GM21515 (cell line): Measurements from ENCODE around the gene DSC3.

ENCODE experiments used
- ATAC-seq: cut with Tn5 transposase; IDR thresholded peaks from one replicate; pipeline ENCODE4 v1.9.1; 2021; ENCODE audit not compliant: unreplicated experiment

Gene DSC3

DNA sequence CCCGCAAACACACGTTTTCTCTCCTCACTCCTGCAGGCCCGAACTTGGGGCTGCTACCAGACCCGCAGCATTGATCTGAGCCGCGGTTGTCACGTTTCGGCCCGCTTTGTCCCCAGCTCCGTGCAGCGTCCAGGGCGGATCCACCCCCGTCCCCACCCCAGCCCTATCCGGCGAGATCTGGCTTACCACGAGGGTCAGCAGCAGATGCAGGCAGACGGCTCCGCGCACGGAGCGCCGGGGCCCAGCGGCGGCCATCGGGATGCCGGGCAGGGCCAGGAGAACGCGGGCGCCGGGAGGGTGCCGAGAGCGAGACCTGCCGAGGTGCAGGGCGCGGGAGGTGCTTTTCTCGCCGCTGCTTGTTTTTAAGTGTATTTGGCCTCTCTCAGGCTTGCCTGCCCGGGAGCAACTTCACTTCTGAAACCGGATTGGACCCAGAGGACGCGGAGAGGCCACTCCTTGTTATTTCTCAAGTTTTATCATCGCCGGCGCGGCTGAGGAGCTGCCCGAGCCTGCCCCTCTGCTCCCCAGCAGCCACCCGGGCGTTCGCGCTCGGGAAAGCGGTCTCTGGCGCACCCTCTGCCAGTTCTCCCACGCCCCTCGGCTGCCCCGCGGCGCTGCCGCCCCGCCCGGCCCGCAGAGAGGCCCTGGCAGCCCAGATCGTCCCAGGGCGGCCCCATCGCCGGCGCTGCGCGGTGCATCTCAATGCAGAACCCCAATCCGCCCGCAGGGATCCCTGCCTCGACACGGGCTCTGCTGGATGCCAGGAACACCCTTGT is at the start of gene DSC3:
Gene DSC3 (minus strand): TSS at position 337 of the 776 bp plus-strand sequence. CDS start 82 bp downstream, at position 255.
- no peak for ATAC-seq

DNA sequence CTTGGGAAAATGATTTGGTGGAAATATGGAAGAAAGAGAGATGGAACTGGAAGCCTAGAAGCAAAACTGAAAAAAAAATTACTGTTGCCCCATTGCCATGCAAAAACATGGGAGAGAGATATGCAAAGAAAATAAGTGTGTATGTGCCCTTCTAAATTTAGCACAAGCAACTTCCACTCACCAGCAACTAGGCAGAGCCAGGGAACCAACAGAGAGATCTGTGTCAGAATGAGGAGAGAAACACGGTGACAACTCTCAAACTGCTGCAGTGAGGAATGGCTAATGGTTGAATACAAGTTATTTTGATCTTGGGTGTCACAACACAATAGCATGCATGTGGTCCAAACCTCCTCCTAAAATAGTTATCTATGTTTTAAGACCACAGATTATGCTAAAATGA is 48.8 kb upstream of the DSC3 start:
- no peak for ATAC-seq

DNA sequence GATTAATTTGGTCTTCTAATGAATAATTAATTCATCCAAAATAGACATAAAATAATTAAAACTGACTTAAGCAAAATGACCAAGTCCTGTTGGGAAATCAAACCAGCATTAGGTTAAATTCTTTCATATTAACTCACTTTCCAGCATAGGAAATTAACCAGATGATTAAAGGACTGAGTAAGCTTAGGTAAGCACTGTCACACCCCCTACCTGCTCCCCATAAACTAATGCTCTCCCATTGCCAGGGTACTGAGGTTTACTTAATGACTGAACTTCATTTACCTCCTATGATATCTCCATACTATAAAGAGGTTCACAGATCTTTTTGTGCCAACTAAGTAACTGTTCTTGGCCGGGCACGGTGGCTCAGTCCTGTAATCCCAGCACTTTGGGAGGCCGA is 46.0 kb upstream of the DSC3 start:
- no peak for ATAC-seq

- no peak for ATAC-seq
These were observed 37.4 kb upstream of the DSC3 start for GRCh38 chr18:31079973-31080372.

GRCh38 chr18:31077878-31078277 is 35.3 kb upstream of the DSC3 start:
- no peak for ATAC-seq

DNA sequence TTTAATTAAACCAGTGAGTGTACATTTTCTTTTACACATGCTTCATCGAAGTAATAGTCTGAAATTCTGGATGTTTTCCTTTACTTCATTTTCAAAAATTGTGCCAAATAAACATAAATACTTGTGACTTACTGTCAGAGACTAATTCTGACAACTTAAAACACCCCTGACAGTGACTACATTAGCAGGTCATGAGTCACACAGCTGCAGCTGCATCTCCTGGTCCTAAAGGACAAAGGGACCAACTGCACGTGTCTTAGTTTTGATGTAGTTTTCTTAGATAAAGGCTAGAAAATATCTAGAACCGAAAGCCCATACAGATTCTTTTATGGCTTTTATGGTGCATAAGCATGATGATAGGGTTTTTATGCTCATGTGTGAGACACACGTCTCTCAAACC is 29.6 kb upstream of the DSC3 start:
- ATAC-seq = no peak

DNA sequence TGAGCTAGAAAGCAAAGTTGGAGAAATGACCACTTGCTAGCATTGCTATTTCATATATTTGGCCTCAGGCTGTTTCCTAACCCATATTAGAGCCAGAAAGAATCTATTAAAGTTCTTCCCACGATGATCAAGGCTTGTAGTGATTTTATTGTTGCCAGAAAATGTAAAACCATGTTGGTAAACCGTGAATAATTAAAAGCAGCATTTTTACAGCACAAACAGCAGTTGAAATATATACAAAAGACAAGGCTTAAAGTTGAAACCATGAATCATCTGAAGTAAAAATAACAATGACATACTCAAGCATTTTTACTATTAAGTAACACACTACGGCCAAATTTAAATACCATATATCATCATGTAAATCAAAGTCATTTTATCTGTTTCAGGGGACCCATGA is 27.7 kb upstream of the DSC3 start:
- no peak for ATAC-seq

DNA sequence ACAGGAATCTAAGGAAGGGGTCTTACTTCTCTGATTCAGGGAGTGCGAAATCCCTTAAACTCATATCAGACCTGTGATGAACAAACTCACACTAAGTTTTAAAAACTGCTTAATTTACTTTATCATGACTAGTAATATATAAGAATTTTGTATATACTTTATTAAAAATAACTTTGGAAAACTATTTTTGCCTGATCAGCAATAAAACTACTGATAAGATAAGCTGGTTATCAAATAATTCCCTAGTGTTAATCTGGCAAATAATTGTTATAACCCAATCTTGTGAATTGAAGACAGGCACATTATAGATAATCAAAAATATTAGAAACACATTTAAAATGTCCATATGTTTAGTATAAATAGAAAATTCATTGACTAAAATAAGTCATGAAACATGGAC is 23.7 kb upstream of the DSC3 start:
- ATAC-seq = no peak

GRCh38 chr18:31065036-31065773 is 22.7 kb upstream of the DSC3 start:
- ATAC-seq = no peak

DNA sequence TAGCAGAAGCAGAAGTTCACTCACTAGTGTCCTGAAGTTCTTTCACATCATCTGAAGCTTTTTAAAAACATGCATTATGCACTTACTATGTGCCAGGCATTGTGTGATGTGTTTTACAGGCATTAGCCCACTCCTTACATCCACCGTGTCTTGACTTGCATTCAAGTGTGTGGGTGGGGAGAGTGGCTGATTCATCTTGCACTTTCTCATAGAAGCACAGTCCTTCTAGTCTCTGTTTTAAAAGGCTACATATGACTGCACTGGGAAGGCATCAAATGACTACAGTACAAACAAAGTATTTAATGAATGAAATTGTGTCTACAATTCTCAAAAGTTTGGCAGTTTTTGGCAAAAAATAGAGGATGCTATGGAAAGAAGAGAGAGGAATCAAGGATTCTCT is 21.6 kb upstream of the DSC3 start:
- ATAC-seq = no peak

- ATAC-seq = no peak
These were observed 19.4 kb upstream of the DSC3 start for GRCh38 chr18:31061945-31062344.

DNA sequence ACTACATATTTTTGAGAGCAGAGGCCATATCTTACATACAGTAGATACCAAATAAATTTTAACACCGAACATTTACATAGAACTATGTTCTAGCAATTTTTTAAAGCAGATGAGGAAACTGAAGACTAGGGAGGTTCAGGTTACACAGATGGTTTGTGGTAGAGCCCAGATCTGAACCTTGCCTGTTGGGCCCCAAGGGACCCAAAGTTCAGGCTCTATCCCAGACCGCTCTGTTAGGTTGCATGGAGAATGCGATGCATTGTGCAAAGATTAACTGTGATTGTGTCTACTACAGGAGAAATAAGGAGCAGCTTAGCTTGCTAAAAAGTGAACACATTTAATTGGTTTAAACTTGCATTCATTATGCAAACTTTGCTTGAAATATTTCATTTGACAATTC is 16.4 kb upstream of the DSC3 start:
- ATAC-seq = no peak

- ATAC-seq = no peak
These were observed 15.4 kb upstream of the DSC3 start for GRCh38 chr18:31057917-31058316.

DNA sequence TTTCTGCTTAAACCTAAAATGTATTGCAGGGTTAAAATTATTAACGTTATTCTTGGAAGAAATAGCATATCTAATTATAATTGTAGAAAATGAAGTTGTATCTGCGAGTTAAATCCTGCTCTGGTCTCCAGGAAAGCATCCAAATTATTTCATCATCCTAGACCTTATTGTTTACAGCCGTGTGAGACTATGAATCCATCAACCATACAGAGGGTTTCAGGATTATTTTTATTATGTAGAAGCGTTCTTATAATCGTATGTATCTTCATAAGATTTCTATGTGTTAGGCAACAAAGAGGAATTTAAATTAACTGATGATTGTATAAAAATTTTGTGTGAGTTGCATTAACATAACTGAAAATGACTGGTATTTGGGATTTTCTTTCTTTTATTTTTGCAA is 14.5 kb upstream of the DSC3 start:
- ATAC-seq = no peak

DNA sequence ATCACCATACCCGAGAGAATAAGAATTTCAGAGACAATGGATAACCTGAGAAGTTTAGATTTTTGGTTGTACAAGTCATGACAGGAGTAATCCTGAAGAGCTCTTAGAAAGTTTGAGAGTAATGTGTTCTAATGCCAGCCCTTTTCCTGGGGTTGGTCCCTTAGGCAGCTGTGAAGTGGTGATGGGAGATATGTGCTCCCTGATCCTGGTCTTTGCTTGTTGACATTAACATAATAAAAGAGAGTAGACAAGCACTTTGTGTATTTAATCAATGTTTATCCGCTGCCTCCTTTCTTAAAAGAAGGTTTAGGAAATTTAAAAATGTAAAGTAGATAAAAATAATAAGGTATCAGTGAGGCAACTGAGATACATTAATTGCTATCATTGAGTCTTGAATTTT is 13.8 kb upstream of the DSC3 start:
- no peak for ATAC-seq

DNA sequence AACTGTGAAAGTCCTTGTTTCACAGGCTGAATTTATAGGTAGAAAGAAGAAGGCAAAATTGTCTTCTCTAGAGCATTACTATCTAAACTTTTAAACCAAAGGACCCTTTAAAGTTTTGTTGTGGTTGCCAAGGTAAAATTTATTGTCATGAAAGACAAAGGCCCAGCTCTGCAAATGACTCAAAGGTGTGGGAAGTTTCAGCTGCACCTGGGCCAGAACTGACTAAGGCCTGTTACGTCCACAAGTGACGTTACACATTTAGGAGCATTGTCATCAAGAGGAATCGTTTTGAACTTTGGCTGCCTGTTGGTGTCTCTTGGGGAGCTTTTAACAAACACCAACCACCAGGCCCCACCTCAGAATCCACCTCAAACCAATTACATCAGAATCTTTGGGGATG is 8.1 kb upstream of the DSC3 start:
- ATAC-seq = no peak

DNA sequence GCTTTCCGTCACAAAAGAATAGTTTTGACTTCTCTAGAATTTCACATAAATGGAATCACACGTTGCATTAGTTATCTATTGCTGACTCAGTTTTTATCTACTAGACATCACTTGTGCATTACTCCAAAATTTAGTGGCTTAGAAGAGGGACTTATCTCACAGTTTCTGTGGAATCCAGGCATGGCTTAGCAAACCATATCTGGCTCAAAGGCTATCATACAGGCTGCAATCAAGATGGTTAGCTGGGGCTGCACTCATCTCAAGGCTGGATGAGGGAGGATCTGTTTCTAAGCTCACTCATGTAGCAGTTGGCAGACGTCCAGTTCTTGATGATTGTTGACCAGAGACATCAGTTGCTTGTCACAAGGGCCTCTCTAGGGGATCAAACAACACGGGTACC is 6.6 kb upstream of the DSC3 start:
- no peak for ATAC-seq

DNA sequence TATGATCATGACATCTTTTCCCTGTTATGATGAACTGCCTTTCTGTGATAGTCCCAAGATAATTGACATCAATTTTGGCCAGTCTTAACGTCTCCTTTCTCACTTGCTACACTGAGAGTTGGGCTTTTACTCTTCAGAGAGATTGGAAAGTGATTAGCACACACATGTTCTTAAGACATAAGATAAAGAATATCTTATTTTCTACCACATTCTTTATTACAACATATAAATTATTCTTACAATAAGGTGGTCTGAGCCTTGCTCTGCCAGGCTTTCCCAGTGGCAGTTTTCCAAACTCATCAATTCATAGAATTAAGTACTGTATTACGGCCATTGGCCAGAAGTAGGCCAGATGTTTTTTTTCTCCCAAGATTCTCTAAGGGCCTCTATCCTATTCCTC is 5.7 kb upstream of the DSC3 start:
- no peak for ATAC-seq

DNA sequence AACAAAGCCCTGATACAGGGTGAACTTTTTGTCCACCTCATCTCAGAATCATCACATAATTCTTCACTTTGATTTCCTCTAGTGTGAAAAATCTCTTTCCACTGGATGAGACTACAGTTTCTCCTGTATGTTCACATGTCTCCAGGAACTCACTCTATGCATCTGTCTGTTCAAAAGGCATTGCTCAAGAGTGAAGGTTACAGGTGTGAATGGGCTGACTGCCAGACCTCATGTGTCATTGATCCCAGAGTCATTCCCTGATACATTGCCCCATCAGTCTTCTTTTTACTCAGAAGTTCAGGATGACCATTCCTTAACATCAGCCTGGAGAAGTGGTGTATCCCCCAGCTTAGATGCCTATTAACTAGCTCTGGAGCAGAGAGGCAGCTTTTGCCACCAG is 4.4 kb upstream of the DSC3 start:
- ATAC-seq = no peak

- no peak for ATAC-seq
These were observed 3.1 kb upstream of the DSC3 start for GRCh38 chr18:31045599-31045998.

- no peak for ATAC-seq
These were observed 2.4 kb upstream of the DSC3 start for GRCh38 chr18:31044926-31045325.

- ATAC-seq = no peak
These were observed 1.2 kb upstream of the DSC3 start for GRCh38 chr18:31043709-31044108.

DNA sequence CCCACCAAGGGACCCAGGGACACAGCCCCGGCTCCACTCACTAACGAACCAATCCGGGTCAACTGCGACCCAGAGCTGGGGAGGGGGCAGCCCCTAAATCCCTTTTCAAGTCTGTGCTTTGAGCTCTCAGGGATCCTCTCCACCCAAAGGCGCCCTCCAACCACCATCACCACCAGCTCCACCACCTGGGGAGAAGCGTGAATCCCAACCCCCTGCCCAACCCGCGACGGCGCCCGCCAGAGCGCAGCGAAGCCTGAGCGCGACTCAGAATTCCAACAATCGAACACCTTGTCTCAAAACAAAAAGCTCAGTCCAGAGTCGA is 497 bp downstream of the DSC3 start:
- no peak for ATAC-seq
